LoVo (cell line): Measurements from ENCODE around the gene ZKSCAN4.
A peak's percentile ranks its signal among the peaks of the same experiment; 100 is the strongest.

Experiments
- DNase-seq: peaks from one replicate; pipeline ENCODE4 v3.0.0-alpha.2; 2016; ENCODE audit warnings: low spot score

The ZKSCAN4 gene

DNA sequence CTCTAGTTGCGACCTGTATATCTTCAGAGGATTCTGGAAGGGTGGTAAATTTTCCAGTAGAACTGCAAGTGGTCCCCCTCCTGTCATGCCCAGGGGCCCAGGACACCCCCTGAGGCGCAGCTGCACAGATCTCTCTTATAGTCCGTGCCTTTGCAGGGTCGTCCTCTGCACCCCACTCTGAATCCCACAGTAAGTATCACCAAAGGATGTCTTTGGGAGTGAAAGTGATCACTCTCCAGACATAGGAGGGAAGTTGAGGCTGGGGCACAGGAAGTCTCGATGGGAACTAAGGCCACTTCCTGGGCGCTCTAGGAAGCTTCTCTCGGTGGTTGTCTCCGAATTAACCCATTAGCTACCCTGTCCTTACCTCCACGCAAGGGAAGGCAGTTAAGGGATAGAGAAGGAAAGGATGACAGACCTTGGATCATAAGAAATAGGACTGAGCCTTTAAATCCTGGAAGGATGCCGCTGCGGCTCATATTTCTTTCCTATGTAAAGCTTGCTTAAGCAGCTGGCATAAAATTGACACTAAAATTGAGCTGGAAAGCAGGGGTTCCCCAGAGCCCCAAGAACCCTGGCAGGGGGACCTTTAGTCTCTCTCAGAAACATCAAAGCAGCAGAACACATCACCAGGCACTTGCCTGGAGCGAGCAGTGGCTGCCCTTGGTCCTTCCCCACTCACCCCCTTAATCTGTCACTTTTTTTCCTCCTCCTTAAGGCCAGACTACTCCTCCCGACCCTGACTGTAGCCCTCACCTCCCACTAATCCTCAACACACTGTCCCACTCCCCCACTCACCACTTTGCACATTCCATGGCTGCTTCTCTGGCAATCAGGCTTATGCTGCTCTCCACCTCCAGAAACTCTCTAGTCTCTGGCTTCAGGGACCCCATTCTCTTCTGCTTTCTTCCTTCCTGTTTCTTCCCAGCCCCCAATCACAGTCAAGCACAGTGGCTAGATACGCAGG lies at the start of gene ZKSCAN4:
Gene ZKSCAN4, minus strand, starts transcription at position 261 of the 967 bp plus-strand sequence. CDS start 289 bp downstream, outside the sequence.
- DNase-seq = peak; percentile 79

DNA sequence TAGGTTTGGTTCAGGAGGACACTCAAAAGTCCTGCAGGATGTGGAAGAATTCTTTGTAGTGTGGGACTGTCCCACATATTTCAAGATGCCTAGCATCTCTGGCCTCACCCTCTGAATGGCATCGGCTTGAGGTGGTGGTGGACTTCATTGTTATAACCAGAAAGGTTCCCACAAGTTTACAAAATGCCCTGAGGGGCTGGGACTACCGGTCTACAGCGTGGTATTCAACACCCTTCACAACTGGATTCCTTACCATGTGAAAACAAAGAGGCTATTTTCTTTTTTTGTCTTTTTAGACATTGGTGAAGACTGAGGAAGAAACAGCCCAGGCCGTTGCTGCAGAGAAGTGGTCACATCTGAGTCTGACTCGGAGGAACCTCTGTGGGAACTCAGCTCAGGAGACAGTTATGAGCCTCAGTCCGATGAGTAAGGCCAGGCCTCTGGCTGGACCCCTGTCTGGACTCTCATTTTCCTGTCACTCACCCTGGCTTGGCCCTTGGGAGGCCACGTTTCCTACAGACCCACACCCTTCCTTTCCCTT lies 44.5 kb upstream of the ZKSCAN4 start:
- no peak for DNase-seq

DNA sequence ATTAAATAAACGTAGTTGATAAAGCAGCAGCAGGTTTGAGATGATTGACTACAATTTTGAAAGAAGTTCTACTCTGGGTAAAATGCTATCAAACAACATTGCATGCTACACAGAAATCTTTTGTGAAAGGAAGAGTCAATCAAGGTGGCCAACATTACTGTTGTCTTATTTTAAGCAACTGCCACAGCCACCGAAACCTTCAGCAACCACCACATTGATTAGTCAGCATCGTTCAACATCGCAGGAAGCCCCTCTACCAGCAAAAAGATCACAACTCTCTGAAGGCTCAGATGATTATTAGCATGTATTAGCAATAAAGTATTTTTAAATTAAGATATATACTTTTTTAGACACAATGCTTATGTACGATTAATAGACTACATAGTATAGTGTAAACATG lies 43.3 kb upstream of the ZKSCAN4 start:
- DNase-seq = no peak

DNA sequence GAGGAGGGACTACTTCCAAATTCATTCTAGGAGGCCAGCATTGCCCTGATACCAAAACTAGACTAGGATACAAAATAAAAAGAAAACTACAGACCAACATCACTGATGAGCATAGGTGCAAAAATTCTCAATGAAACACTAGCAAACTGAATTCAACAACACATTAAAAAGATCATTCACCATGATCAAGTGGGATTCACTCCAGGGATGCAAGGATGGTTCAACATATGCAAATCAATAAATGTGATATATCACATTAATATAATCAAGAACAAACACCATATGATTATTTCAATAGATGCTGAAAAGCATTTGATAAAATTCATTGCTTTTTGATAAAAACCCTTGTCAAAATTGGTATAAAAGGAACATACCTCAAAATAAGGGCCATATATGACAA lies 39.5 kb upstream of the ZKSCAN4 start:
- no peak for DNase-seq

DNA sequence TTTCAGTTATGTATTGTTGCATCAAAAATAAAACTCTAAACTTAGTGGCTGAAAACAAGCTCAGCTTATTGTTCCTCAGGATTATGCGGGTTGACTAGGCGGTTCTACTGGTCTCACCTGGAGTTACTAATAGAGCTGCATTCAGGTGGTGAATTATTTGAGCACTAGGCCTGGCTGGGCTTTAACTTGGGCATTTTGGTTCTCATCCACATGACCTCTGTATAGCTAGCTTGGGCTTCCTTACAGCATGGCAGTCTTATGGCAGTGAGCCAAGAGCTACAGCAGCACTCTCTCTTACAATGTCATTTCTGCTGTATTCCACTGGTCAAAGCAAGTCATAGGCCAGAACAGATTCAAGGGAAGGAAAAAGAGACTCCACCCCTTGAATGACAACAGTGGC lies 30.9 kb upstream of the ZKSCAN4 start:
- no peak for DNase-seq

DNA sequence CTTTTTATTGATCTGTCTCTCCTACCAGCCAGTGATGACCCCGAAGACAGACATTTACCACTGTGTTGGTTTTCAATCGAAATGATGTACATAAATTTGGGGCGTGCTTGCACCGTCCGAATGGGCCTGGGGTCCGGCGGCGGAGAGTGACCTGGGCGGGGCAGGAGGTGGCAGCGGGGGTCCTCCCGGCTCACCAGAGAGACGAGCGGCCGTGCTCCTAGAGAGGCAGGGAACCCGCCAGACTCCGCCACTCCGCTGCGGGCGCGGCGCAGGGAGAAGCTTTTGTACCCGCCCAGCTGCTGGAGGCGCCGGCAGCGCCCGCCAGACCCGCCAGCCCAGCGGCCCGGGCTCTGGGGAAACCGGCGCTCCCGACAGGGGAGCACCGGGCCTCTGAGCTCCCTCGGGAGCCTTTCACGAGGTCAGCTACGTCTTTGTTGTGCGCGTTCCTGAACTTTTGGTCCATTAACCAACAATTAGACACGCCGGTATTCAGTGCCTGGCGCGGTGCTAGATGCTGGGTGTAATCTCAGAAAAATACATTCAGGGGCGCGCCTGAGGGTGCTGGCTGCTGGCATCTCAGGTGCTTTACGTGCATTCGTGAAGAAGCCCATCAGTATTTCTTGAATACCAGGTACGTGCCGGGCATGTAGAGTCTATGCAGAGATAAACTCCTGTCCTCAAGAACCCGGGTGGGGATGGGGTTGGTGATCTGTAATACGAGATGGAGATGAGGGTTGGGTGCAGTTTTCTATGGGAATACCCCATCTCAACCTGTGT lies 29.4 kb upstream of the ZKSCAN4 start, which contains the start of gene PGBD1:
Gene PGBD1, plus strand, starts transcription at position 285 of the 777 bp plus-strand sequence. CDS start 2,242 bp downstream, outside the sequence.
- DNase-seq = peak; percentile 73

DNA sequence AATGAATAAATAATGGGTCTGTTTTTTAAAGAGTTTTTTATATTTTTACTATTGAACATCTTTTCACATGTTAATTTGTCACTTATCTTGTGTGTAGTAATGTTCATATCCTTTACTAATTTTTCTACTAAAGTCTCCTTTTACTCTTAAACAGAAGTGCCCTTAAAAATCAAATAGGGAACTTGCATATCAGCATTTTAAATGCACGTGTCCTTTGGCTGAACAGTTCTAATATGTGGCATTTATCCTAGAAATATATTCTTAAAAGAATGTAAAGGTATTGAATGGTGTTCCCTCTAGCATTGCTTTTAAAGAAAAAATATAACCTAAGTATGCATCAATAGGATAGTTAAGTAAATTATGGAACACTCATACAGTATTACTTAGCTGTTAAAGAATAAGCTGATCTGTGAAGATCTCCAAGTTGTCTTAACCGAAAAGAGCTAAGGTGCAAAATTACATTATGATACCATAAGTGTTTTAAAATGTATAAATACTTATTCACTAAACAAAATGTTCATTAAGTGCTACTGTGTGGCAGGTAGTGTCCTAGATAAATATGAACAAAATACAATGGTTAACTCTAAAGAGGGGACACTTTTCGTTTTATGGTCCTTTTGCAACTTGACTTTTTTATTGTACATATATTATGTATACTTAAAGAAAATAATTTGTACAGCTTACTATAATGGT lies 28.7 kb upstream of the ZKSCAN4 start:
- no peak for DNase-seq

DNA sequence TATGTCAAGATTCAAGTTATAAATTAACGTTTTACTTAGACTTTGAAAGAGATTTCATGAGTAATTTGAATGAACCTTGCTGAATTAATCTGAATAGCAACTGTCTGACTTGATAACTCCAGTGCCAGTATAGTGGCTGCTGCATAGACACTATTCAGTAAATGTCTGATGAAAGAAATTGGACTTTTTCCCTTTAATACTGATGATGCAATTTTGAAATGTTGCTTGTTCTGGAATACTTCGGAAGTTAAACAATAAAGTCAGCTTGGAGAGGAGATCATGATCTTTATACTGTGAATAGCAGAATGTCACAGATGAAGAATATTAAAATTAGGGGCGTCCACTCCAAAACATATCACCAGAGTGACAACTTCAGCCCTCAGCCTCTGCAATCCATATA lies 25.7 kb upstream of the ZKSCAN4 start:
- DNase-seq = no peak

DNA sequence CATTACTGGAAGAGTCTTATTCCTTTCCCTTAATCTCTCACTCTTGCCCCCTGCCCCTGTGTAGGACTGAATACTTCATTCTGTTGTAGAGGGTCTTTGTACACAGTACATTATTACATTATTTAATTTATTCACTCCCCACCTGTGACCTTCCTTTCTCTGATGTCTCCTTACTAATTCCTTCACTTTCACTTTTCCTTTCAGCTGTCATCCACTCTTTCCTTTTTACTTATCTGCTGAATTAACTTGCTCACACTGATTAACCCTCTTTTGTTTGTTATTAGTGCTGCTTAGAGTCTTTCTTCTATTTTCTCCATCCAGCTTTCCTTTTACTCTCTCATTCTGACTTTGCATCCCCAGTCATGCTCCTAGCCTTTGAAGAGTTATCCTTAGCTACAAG lies 22.8 kb upstream of the ZKSCAN4 start:
- DNase-seq = no peak

DNA sequence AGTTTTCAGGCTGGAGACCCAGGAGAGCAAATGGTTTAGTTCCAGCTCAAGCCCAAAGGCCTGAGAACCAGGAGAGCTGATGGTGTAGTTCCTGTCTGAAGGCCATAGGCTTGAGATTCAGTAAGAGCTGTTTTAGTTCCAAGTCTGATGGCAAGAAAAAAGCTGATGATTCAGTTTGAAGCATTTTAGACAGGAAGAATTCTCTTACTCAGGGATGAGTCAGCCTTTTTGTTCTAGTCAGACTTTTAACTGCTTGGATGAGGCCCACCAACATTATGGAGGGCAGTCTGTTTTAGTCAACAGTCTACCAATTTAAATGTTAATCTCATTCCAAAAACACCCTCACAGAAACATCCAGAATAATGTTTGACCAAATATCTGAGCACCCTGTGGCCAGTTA lies 17.4 kb upstream of the ZKSCAN4 start:
- DNase-seq = peak; percentile 49

DNA sequence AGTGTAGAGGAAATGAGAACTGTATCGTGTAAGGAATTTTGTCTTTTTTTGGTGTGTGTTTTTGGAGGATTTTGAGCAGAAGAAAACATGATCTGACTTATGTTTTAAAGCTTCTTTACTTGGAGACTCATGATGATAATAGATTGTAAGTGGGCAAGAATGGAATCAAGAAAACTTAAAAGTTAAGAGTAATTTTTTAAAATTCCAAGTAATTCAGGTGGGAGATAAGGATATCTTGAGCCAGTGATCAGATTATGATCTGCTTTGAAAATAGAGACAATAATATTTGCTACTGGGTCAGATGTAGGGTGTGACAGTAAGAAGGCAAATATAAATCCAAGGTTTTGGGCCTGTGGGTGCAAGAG lies 15.6 kb upstream of the ZKSCAN4 start:
- no peak for DNase-seq

DNA sequence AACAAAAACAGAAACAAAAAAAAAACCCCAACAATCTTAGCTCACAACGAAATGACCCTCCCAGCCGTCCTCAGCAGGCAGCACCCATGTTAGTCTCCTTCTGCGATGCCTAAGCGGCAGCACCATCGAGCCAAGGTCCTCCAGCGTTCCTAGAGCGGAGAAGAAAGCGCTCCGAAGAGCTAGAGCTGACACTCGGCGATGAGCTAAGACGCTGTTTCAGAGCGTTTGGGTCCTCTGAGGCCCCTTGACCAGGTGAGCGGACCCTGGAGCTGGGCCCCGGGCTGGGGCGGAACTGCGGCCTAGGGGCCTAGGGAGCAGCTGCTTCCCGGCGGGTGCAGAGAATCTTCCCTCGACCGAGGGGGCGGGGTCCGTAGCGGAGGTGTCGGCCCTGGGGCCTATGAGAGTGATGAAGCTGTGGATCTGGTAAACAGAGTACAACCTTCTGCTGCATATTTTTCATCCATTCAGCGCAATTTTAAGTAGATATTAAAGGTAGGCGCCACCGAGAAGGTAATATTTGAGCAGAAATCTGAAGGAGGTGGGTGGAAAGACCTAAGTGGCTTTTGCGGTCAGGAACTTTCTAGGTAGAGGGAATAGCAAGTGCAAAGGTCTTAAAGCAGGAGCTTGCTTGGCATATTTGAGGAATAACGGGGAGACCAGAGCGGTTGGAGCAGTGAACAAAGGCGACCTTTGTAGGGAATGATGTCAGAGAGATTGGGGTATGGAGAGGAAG lies 15.1 kb upstream of the ZKSCAN4 start, which contains the start of gene ZSCAN26:
Gene ZSCAN26, plus strand, starts transcription at position 182 of the 733 bp plus-strand sequence. CDS start 4,777 bp downstream, outside the sequence.
- peak; percentile 77 for DNase-seq

DNA sequence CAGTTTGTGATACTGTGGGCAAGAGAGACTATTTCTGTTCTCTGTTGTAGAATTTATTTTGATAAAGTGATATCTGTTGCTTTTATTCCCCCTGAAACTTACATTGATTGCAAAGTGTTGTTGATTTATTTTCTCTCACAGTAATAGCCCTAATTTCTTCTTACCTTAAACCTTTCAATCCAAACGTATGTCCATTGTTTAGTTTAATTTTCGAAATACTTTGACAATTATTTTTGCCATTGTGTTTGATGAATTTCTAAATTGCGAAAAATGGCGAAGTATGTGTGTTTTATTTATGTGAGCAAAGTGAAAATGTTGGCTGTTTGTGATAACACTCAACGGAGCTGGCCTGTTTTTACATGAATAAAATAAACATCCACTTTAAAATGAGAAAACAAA lies 14.5 kb upstream of the ZKSCAN4 start:
- no peak for DNase-seq

DNA sequence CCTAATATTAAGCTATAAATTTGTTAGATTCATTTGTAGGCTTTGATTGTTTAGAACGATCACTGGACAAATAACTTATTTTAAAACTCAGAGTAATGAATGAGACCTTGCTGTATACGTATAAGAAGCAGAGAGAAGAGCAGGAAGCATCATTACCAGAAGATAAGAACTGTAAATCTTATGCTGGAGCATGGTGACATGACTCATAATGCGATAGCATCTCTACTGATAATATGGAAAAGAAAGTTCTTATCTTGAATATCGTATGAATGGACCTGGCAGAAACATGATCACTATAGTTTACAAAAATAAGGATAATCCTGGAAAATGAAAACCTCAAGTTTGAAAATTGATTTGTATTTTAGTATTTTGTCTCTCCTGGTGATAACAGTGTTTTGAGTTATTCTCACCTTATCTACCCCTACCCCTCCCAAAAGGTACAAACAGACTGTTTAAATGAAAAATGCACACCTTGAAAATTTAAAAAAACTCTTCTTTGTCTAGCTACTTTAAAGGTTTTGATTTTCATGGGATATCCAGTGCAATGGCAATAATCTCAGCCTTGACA lies 12.8 kb upstream of the ZKSCAN4 start:
- DNase-seq = no peak

DNA sequence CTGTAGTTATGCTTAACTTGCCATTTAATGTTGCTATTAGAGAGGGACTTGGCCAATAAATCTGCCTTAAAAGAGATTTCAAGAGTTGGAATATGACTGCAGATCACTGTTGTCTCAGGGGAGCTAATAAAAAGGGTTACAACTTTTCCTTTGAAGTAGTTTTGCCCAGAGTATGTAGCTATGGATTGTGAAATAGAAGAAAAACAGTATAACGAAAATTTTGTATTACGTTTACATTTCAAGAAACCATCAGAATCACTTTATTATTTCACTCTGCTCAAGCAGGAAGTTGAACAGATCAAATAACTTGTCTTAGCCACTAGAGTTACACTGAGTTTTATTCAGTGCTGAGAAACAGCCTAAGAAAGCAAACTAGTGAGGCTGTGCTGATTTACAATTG lies 11.9 kb upstream of the ZKSCAN4 start:
- no peak for DNase-seq

DNA sequence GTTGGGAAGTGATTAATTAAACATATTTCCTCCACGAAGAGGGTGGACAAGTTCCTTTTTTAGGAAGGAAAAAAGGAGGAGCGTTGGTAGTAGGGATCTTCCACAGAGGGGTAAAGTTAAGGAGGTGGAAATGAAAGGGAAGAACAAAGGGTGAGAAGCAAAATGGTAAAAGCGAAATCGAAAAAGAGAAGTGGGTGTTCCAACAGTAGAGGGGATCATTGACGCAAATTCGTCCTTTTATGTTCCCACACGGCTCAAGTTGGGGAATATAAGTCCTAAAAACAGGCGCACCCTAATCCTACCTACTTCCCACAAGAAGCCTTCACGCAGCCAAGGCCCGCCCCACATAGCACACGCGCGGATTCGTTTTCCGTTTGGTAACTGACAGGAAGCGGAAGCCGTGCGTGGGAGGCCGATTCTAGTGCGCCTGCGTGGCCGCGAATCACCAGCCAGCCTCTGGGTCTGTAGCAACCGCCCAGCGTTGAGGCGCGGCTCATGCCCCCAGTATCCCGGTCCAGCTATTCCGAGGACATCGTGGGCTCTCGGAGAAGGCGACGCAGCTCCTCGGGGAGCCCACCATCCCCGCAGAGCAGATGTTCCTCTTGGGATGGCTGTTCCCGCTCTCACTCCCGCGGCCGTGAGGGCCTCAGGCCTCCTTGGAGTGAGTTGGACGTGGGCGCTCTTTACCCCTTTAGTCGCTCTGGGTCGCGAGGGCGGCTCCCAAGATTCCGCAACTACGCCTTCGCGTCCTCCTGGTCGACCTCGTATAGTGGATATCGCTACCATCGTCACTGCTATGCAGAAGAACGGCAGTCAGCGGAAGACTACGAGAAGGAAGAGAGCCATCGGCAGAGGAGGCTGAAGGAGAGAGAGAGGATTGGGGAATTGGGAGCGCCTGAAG lies 7.1 kb upstream of the ZKSCAN4 start, which contains the start of gene NKAPL:
Gene NKAPL, plus strand, starts transcription at position 421 of the 901 bp plus-strand sequence. Its CDS starts 75 bp downstream, at position 496.
- no peak for DNase-seq

DNA sequence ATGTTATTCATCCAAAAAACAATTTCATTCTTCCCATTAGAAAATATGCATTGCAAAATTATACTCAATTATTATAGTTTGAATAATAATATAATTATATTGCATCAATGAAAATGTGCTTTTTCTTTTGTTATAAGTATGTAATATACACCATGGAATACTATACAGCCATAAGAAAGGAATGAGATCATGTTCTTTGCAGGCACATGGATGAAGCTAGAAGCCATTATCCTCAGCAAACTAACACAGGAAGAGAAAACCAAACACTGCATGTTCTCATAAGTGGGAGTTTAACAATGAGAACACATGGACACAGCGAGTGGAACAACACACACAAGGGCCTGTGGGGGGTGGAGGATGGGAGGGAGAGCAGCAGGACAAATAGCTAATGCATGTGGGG lies 5.0 kb upstream of the ZKSCAN4 start:
- DNase-seq = no peak

DNA sequence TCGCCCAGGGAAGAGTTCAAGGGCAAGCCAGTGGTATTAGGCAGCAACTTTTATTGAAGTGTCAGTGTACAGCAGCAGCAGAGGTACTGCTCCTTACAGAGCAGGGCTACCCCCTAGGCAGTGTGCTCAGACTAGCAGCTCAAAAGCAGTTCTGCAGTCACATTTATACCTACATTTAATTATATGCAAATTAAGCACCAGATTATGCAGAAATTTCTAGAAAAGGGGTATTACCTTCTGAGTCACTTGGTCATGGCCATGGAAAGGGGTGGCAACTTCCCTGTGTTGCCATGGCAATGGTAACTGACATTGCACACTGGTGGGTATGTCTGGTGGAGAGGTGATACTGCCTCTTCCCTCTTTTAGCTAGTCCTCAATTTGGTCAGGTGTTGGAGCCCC lies 2.1 kb upstream of the ZKSCAN4 start:
- DNase-seq = no peak

DNA sequence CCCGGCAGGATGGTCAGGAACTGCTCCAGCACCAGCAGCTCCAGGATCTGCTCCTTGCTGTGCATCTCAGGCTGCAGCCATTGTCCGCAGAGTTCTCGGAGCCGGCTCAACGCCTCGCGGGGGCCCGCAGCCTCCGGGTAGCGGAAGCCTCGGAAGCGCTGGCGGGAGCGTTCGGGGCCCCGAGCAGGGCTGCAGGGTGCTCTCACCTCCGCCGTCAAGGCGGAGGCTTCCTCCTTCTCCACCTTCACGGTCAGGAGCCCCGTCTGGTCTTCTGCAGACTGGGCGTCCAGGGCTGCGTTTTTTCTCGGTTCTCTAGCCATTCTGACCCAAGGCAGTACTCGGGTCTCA lies 434 bp downstream of the ZKSCAN4 start:
- DNase-seq = no peak

DNA sequence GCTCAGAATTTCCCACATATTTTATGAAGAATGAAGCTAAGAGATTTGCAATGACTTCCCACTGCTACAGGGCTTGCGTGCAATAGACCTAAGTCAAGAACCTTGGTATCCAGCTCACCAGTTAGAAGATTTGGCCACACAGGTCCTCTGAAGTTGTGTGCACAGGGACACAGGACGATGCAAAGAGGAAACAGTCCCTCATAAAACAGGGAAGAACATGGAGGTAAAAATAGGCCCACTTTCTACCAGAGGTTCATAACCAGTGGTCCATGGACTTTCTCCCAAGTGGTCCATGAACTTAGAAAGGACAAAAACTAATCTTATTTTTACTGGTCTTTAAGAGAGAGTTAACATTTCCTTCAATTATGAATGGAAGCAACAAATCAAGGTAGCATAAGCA lies 1.3 kb downstream of the ZKSCAN4 start:
- no peak for DNase-seq
